ENCODE results near the gene MAP3K8. TPM values are rescaled to one million over a fixed set of nuclear protein-coding genes. Genes with fewer than 3 reads are reported as not detected.

The MAP3K8 gene
- total and polyA plus RNA-seq, 2 donors (not counting 1 experiment from before 2014, with no cell fraction given), result 97.0 to 99.2 TPM

GRCh38 chr10:30493609-30494530 is 59.9 kb downstream of the MAP3K8 start:
- no peaks in the 10 kb centered on the region for H3K9me3 Mint-ChIP-seq (ENCODE audit: insufficient read depth)
- no peaks in the 10 kb centered on the region for H3K9me3 ChIP-seq (ENCODE audit: control extremely low read depth in 1 of 3, control insufficient read depth in 2 of 3, insufficient read depth in 1 of 3, low read length in 2 of 3)
- peak overlapping the region; percentile 77 for H3K4me3 Mint-ChIP-seq
- no peaks in the 10 kb centered on the region for H3K36me3 ChIP-seq (replicated peaks in 1 of 2; ENCODE audit: control extremely low read depth in 1 of 2, control insufficient read depth in 1 of 2, extremely low read depth in 1 of 2, insufficient read depth in 2 of 2, low read length in 1 of 2)
- peak overlapping the region in 3 of 5 experiments; percentile 14 to 21 (median 14) for H3K4me3 ChIP-seq (ENCODE audit: control extremely low read depth in 1 of 5, extremely low read depth in 1 of 5, insufficient read depth in 1 of 5, low read depth in 2 of 5, low read length in 4 of 5)
- H3K9ac ChIP-seq (ENCODE audit: low read length), result peak overlapping the region; percentile 34
- peak; percentile 63 for DNase-seq
- WGBS (ENCODE audit: insufficient coverage), result 45% methylated on average over 8 of the region's 11 CpGs
- intact Hi-C loops (cut with micrococcal nuclease), result loop anchor here (1.0 to 5.0 kb wide), 4 partner anchors 8 to 59 kb away; partner anchors contain the start of gene MAP3K8
- no peaks in the 10 kb centered on the region for H3K27me3 Mint-ChIP-seq
- H3K27me3 ChIP-seq (replicated peaks in 1 of 4; ENCODE audit: control extremely low read depth in 1 of 4, control insufficient read depth in 3 of 4, insufficient read depth in 4 of 4, low read length in 3 of 4), result no peaks in the 10 kb centered on the region
- H4K20me1 ChIP-seq (ENCODE audit: control insufficient read depth, insufficient read depth, low read length, poor library complexity, severe bottlenecking), result no peaks in the 10 kb centered on the region
- no peaks in the 10 kb centered on the region for H3K79me2 ChIP-seq (ENCODE audit: control insufficient read depth, insufficient read depth, low read length)
- H3K27ac ChIP-seq (ENCODE audit: low read length in 2 of 2), result peak overlapping the region; percentile 62 to 88
- peaks cover 91% of the 10 kb centered on the region for H3K4me1 Mint-ChIP-seq
- peak overlapping the region; percentile 64 for H3K4me2 ChIP-seq (replicated peaks; ENCODE audit: low read depth, low read length, poor library complexity, severe bottlenecking)
- ChIA-PET POLR2A (interaction anchor here (0.6 to 2.9 kb wide), 3 partner anchors 11 to 58 kb away, joined by 3 to 6 read pairs (median 5); no protein-coding TSS in a partner anchor), CTCF (interaction anchor here (0.6 to 3.0 kb wide), 21 partner anchors 9 to 97 kb away, joined by 3 to 15 read pairs (median 4); no protein-coding TSS in a partner anchor)
- TF ChIP-seq, protein P1, sequence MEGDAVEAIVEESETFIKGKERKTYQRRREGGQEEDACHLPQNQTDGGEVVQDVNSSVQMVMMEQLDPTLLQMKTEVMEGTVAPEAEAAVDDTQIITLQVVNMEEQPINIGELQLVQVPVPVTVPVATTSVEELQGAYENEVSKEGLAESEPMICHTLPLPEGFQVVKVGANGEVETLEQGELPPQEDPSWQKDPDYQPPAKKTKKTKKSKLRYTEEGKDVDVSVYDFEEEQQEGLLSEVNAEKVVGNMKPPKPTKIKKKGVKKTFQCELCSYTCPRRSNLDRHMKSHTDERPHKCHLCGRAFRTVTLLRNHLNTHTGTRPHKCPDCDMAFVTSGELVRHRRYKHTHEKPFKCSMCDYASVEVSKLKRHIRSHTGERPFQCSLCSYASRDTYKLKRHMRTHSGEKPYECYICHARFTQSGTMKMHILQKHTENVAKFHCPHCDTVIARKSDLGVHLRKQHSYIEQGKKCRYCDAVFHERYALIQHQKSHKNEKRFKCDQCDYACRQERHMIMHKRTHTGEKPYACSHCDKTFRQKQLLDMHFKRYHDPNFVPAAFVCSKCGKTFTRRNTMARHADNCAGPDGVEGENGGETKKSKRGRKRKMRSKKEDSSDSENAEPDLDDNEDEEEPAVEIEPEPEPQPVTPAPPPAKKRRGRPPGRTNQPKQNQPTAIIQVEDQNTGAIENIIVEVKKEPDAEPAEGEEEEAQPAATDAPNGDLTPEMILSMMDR (IDR thresholded peaks at IDR 0.05), result peak; percentile 42
- TF ChIP-seq EZH2 (IDR thresholded peaks at IDR 0.05; ENCODE audit: borderline replicate concordance, insufficient read depth, low read depth, low read length, poor library complexity, severe bottlenecking), result no peak
- peak overlapping the region; percentile 91 for H3K27ac Mint-ChIP-seq
- peaks cover 97 to 98% of the 10 kb centered on the region in 2 donors for H3K4me1 ChIP-seq (ENCODE audit: control insufficient read depth in 2 of 2, insufficient read depth in 2 of 2, low read length in 2 of 2)
- peak; percentile 53 for ATAC-seq (ENCODE audit: low read depth)
- peak overlapping the region; percentile 17 for H2AFZ ChIP-seq (ENCODE audit: insufficient read depth, low read depth, low read length, poor library complexity, severe bottlenecking)

All from B cell (primary cell).